Measurements from ENCODE around the gene NPAS2. TPM values are rescaled to one million over a fixed set of nuclear protein-coding genes. Genes with fewer than 3 reads are reported as not detected.

Gene NPAS2
- total RNA-seq, 4 donors from 2014 or later: 7.7 to 83.2 (median 15.1) TPM

DNA sequence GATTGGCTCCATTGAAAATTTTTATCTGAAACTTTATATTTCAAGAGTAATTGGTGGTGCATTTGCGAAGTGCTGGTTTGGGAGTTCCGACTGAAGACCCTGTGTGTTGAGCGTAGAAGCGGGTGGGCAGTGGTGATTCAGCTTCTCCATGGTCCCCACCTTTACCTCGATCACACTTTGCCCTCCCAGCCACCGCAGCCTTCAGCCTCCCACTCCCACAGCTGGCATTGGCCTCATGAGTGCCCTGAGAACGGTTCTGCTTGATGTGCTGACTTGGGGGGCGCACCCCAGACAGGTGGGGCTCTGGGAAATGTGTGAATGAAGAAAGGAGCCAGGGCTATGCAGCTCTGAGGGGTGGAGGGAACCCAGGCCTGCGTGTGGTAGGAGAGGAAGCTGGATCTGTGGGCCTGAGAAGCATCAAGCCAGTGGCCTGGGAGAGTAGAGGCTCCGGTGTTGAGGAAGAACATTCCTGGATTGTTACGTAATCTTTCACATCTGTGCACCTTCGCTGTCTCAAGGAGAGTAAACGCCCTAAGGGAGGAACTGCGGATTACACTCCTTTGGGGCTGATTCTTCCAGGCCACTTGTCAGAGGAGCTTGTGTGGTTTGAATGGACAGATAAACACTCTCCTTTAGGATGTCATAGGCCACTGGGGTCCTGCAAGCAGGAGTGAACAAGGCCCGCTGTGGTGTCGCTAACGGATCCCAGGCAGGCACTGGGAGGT, 83.8 kb downstream of the NPAS2 start:
- Histone ChIP-seq H3K9me3 (peaks cover 0 to 12% (median 0%) of the 10 kb centered on the region in 4 donors), H3K4me3 (no peak overlapping the region), H3K36me3 (no peaks in the 10 kb centered on the region), H3K27me3 (no peaks in the 10 kb centered on the region), H3K4me1 (peaks cover 0 to 15% (median 0%) of the 10 kb centered on the region in 4 donors), H3K27ac (no peak overlapping the region)
- 81% methylated on average over 17 of the region's 17 CpGs for WGBS, 2 donors
- DNase-seq (ENCODE audit: low spot score in 2 of 2): no peak
- TF ChIP-seq, protein P1, sequence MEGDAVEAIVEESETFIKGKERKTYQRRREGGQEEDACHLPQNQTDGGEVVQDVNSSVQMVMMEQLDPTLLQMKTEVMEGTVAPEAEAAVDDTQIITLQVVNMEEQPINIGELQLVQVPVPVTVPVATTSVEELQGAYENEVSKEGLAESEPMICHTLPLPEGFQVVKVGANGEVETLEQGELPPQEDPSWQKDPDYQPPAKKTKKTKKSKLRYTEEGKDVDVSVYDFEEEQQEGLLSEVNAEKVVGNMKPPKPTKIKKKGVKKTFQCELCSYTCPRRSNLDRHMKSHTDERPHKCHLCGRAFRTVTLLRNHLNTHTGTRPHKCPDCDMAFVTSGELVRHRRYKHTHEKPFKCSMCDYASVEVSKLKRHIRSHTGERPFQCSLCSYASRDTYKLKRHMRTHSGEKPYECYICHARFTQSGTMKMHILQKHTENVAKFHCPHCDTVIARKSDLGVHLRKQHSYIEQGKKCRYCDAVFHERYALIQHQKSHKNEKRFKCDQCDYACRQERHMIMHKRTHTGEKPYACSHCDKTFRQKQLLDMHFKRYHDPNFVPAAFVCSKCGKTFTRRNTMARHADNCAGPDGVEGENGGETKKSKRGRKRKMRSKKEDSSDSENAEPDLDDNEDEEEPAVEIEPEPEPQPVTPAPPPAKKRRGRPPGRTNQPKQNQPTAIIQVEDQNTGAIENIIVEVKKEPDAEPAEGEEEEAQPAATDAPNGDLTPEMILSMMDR (IDR thresholded peaks at IDR 0.05): no peak
- TF ChIP-seq POLR2A (IDR thresholded peaks at IDR 0.05): no peak
- TF ChIP-seq EP300 (IDR thresholded peaks at IDR 0.05): no peak

DNA sequence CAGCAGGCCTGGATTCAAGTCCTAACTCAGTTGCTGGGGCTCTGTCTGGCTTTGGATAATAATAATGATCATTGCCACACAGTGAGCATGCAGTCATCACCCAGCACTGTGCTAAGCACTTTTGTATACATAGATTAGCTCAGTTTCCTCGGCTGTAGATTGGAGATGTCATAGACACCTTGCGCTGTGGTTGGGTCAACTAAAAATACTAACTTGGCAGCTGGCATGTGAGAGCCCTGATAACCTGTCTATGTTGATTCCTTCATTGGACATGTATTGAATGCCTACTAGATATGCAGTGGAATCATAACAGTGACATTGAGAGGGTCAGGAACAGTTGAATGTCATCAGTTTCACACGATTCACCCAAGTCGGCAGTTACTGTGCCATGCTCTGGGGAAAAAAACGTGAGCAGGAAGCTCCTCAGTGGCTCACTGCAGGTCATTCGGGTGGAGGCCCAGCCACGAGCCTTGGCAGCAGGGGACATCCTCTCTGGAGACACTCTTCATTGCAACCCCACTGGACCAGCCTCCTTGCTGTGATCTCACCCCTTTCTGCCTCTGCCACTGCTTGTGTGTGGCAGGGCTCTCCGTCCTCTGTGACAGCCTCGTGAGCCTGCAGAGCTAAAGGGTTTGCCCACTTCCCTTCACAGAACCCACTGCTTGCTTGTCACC, 85.3 kb downstream of the NPAS2 start:
- TF ChIP-seq POLR2A (IDR thresholded peaks at IDR 0.05): no peak
- TF ChIP-seq, protein P1 (IDR thresholded peaks at IDR 0.05): no peak
- no peak for TF ChIP-seq EP300 (IDR thresholded peaks at IDR 0.05)
- peaks cover 0 to 15% (median 0%) of the 10 kb centered on the region in 4 donors for H3K4me1 ChIP-seq
- peaks cover 0 to 5% (median 0%) of the 10 kb centered on the region in 4 donors for H3K9me3 ChIP-seq
- no peaks in the 10 kb centered on the region for H3K36me3 ChIP-seq
- DNase-seq (ENCODE audit: low spot score in 2 of 2): no peak
- H3K27ac ChIP-seq: no peak overlapping the region
- WGBS, 2 donors: 68 to 78% methylated on average over 8 to 9 of the region's 9 CpGs
- no peaks in the 10 kb centered on the region for H3K27me3 ChIP-seq
- no peak overlapping the region for H3K4me3 ChIP-seq

DNA sequence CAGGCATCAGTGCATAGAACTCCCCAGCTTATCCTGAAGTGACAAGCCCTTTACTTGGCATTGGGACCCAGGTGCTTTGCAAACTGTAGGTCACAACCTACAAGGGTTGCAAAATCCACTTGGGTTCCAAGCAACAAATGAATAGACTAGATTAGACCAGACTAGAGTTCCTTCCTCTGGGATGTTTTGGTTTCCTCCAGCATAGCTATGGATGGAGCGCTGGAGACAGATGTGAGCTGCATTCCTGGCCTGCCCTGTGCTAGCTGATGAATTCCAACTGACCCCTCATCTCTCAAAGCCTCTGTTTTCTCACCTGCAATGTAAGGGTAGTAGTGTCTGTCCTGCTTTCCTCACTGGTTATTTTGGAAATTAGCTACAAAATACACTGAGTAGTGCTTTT, 86.2 kb downstream of the NPAS2 start:
- WGBS, 2 donors: 65 to 75% methylated on average over 1 of the region's 1 CpG
- Histone ChIP-seq H3K27me3 (no peaks in the 10 kb centered on the region), H3K9me3 (no peaks in the 10 kb centered on the region), H3K4me1 (peaks cover 0 to 15% (median 0%) of the 10 kb centered on the region in 4 donors), H3K4me3 (no peak overlapping the region), H3K27ac (no peak overlapping the region), H3K36me3 (no peaks in the 10 kb centered on the region)
- TF ChIP-seq, protein P1 (IDR thresholded peaks at IDR 0.05): no peak
- TF ChIP-seq POLR2A (IDR thresholded peaks at IDR 0.05) (no peak), EP300 (IDR thresholded peaks at IDR 0.05) (no peak)
- no peak for DNase-seq (ENCODE audit: low spot score in 2 of 2)

DNA sequence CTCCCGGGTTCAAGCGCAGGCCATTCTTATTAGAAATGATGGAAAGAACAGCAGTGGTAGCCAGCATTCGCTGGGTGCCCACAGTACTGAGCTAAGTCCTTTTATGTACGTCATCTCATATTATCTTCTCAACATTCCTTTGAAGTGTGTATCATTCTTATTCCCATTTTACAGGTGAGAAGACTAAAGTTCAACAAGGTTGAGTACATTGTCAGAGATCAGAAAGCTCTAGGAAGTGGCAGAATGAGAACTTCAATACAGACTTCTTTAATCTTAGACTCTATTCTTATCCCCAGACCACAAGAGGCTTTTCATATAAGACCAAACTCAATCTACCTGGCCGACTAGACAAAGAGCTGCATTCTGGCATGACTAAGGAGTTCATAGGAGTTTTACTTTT, 86.7 kb downstream of the NPAS2 start:
- Histone ChIP-seq H3K27ac (no peak overlapping the region), H3K9me3 (no peaks in the 10 kb centered on the region), H3K27me3 (no peaks in the 10 kb centered on the region), H3K36me3 (no peaks in the 10 kb centered on the region), H3K4me3 (no peak overlapping the region), H3K4me1 (peaks cover 0 to 15% (median 0%) of the 10 kb centered on the region in 4 donors)
- TF ChIP-seq, protein P1 (IDR thresholded peaks at IDR 0.05): no peak
- TF ChIP-seq POLR2A (IDR thresholded peaks at IDR 0.05) (no peak), EP300 (IDR thresholded peaks at IDR 0.05) (no peak)
- DNase-seq (ENCODE audit: low spot score in 2 of 2): no peak
- WGBS, 2 donors: 92 to 94% methylated on average over 5 of the region's 5 CpGs

DNA sequence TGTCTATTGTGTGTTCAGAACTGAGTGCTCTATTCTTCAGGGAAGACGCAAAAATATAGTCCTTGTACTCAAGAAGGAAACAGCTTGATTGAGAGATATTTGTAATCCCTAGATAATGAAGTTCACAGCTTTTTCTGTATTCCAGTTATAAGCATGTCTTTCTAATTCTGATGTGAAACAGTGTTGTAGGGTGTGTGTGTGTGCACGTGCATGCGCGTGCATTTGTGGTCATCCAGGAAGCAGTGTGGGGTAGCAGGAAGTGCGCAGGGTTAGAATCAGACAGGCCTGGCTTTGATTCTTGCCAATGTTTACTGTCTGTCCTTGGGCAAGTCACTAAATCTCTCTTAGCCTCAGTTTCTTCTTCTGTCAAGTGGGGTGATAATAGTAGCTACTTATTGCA, 87.9 kb downstream of the NPAS2 start:
- Histone ChIP-seq H3K4me1 (peaks cover 0 to 11% (median 0%) of the 10 kb centered on the region in 4 donors), H3K4me3 (no peak overlapping the region), H3K36me3 (no peaks in the 10 kb centered on the region), H3K27ac (no peak overlapping the region), H3K27me3 (no peaks in the 10 kb centered on the region), H3K9me3 (no peaks in the 10 kb centered on the region)
- no peak for DNase-seq (ENCODE audit: low spot score in 2 of 2)
- TF ChIP-seq, protein P1 (IDR thresholded peaks at IDR 0.05): no peak
- TF ChIP-seq POLR2A (IDR thresholded peaks at IDR 0.05) (no peak), EP300 (IDR thresholded peaks at IDR 0.05) (no peak)
- 45 to 62% methylated on average over 5 of the region's 5 CpGs for WGBS, 2 donors

Data from tibial nerve (tissue), 4 donors.